Measurements from ENCODE around the gene GTSF1L. TPM values are rescaled to one million over a fixed set of nuclear protein-coding genes. Genes with fewer than 3 reads are reported as not detected.

Gene GTSF1L
- total RNA-seq (2021; fragmentation: NEBNext Ultra II Directional; extraction: Animal tissue kit (Norgen Biotek cat#: 25700)) = not detected
- long read RNA-seq = 0 reads

DNA sequence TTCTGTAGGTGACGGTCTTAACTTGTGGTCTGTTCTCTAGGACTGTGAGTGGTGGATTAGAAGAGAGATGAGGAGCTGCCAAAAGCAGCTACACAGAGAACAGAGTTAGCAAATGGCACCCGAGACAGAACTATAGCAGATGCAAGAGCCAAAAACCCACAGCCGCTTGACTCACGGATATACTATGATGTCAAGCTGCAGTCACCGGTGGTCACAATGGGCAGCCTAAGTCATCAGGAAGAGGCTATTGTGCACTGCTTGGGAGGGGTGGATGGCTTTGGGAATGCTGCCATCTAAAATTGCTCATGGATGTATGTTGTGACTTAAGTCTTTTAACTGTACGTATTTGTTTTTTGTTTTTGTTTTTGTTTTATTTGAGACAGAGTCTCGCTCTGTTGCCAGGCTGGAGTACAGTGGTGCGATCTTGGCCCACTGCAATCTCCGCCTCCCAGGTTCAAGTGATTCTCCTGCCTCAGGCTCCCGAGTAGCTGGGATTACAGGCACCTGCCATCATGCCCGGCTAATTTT, at the start of gene GTSF1L:
GTSF1L (minus strand) TSS at position 192 of the 528 bp plus-strand sequence. CDS start 308 bp downstream, outside the sequence.
- TF ChIP-seq, protein P1, sequence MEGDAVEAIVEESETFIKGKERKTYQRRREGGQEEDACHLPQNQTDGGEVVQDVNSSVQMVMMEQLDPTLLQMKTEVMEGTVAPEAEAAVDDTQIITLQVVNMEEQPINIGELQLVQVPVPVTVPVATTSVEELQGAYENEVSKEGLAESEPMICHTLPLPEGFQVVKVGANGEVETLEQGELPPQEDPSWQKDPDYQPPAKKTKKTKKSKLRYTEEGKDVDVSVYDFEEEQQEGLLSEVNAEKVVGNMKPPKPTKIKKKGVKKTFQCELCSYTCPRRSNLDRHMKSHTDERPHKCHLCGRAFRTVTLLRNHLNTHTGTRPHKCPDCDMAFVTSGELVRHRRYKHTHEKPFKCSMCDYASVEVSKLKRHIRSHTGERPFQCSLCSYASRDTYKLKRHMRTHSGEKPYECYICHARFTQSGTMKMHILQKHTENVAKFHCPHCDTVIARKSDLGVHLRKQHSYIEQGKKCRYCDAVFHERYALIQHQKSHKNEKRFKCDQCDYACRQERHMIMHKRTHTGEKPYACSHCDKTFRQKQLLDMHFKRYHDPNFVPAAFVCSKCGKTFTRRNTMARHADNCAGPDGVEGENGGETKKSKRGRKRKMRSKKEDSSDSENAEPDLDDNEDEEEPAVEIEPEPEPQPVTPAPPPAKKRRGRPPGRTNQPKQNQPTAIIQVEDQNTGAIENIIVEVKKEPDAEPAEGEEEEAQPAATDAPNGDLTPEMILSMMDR (IDR thresholded peaks at IDR 0.05) = no peak
- H3K27ac Mint-ChIP-seq = no peak within 1 kb of the TSS
- H3K27me3 Mint-ChIP-seq (ENCODE audit: insufficient read depth) = peaks cover 10% of the 10 kb centered on the region
- H3K4me3 Mint-ChIP-seq = no peak within 1 kb of the TSS
- no peaks in the 10 kb centered on the region for H3K36me3 Mint-ChIP-seq (ENCODE audit: low read depth)
- no peaks in the 10 kb centered on the region for H3K9me3 Mint-ChIP-seq
- peaks cover 25% of the 10 kb centered on the region for H3K4me1 Mint-ChIP-seq (ENCODE audit: low read depth)
- DNase-seq = peak; percentile 16

DNA sequence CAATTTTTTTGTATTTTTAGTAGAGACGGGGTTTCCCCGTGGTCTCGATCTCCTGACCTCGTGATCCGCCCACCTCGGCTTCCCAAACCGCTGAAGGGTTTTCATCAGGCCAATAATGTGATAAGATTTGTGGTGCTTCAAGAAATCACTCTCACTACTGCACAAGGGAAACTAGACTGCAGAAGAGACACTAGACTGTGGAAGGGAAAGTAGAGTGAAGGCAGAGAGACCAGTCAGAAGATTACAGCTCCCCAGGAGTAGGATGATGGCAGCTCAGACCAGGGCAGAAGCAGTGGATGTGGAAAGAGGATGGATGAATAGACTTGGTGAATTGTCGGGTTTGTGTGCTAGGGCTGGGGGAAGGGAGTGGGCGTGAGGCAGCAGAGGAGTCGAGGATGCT, 48.0 kb upstream of the GTSF1L start:
- peaks cover 24% of the 10 kb centered on the region for H3K36me3 Mint-ChIP-seq (ENCODE audit: low read depth)

DNA sequence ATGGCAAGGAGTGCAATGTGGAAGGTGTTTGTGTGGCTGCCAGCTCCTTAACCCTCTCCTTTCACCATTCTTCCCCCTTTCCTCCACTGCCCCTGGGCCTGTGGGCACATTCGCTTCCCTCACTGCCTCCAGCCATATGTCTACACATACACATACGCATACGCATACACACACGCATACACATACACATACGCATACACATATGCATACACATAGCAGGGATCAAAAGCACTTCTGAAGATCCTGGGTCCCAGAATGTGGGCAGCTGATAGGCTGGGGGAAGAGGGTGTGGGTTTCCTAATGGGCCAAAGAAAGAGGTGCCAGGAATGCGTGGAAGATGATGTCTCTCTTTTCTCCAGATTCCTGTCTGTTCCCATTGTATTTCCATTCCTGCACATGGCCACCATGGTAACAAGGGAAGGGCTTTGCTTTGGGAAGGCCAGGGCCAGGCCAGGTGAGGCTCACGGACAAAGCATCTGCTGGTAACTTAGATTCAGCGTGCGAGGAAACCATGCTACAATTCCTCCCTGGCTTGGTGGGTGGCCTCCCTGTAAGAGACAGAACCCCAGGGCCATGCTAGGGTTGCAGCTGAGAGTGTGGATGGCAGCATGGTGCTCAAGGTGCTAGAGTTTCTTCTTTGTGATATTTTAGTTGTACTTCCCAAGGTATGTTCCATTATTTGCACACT, 44.8 kb upstream of the GTSF1L start:
- TF ChIP-seq, protein P1 (IDR thresholded peaks at IDR 0.05) = no peak
- Mint-ChIP-seq H3K36me3 (ENCODE audit: low read depth) (no peaks in the 10 kb centered on the region), H3K27me3 (ENCODE audit: insufficient read depth) (peaks cover 2% of the 10 kb centered on the region; the same call in 1 of the 2 replicates), H3K4me3 (no peak overlapping the region), H3K27ac (no peak overlapping the region), H3K4me1 (ENCODE audit: low read depth) (peaks cover 23% of the 10 kb centered on the region), H3K9me3 (no peaks in the 10 kb centered on the region)
- no peak for DNase-seq

More for the DNA sequence above, 48.0 kb upstream of the GTSF1L start:
- Mint-ChIP-seq H3K9me3 (peaks cover 22% of the 10 kb centered on the region), H3K4me3 (no peak overlapping the region), H3K4me1 (ENCODE audit: low read depth) (peaks cover 13% of the 10 kb centered on the region), H3K27ac (no peak overlapping the region), H3K27me3 (ENCODE audit: insufficient read depth) (peaks cover 2% of the 10 kb centered on the region; the same call in 1 of the 2 replicates)
- no peak for DNase-seq
- TF ChIP-seq, protein P1 (IDR thresholded peaks at IDR 0.05) = no peak

DNA sequence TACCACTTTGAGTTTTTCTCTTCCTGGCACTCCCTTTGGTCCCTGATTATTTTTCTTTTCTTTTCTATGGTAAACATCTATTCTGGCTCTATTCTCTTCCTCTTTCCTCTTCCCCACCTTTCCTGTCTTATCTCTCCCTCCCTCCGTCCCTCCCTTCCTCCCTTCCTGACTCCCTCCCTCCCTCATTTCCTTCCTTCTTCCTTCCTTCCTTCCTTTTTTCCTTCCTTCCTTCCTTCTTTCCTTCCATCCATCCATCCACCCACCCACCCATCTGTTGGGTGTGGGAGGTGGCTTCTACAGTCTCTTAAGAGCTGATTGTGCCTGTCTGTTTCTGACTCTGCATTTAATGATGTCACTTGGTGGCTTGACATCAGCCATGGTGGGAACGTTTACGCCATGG, 43.5 kb upstream of the GTSF1L start:
- no peaks in the 10 kb centered on the region for H3K9me3 Mint-ChIP-seq
- H3K4me3 Mint-ChIP-seq = no peak overlapping the region
- TF ChIP-seq, protein P1 (IDR thresholded peaks at IDR 0.05) = no peak
- no peaks in the 10 kb centered on the region for H3K36me3 Mint-ChIP-seq (ENCODE audit: low read depth)
- H3K27me3 Mint-ChIP-seq (ENCODE audit: insufficient read depth) = peaks cover 2% of the 10 kb centered on the region; the same call in 1 of the 2 replicates
- no peak overlapping the region for H3K27ac Mint-ChIP-seq
- no peak for DNase-seq
- peaks cover 28% of the 10 kb centered on the region for H3K4me1 Mint-ChIP-seq (ENCODE audit: low read depth)

DNA sequence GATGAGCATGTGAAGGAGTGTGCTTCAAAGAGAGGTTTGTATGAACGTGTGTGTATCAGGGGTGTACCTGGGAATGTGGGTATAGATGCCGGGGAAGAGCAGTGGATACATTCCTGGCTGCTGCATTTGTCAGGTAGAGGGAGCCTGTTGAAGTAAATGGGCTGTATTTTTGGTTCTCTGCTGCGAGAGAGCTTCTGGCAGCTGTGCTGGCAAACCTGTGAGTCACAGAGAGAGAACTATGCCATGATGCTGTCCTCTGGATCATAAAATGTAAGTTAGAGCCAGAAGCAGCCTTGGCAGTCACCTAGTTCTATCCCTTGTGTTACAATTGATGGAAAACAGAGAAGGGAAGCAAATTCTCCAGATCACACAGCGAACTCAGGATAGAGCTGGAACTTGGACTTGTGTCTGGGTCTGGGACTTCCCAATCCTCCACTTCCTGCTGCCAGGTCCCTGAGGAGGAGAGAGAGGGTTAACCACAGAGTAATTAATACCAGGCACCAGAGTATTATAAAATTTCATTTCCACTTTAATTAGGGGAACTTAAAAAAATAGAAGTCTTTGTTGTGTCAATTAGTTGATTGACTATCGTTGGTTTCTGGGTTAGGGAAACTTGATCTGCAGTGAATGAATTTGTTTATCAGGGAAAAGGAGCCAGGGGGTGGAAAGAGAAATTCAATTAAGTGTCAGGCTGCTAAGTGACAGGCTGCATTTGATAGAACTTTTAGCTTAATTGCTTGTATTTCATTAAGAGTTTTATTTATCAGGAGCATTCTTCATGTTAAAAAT, 41.1 kb upstream of the GTSF1L start:
- Mint-ChIP-seq H3K27me3 (ENCODE audit: insufficient read depth) (no peaks in the 10 kb centered on the region), H3K9me3 (no peaks in the 10 kb centered on the region), H3K36me3 (ENCODE audit: low read depth) (no peaks in the 10 kb centered on the region), H3K4me3 (no peak overlapping the region), H3K27ac (no peak overlapping the region), H3K4me1 (ENCODE audit: low read depth) (peaks cover 28% of the 10 kb centered on the region)
- TF ChIP-seq, protein P1 (IDR thresholded peaks at IDR 0.05) = no peak
- peak; percentile 68 for DNase-seq
